GM23338 (cell line): ENCODE data around the gene HEXD. TPM values are rescaled to one million over a fixed set of nuclear protein-coding genes. Genes with fewer than 3 reads are reported as not detected.

Experiments used
- ATAC-seq: fragments of 200-7000 bp; cut with Tn5 transposase; 3 replicates; pipeline ENCODE4 v1.9.1; 2020
- DNase-seq: peaks from one replicate; pipeline ENCODE4 v3.0.0-alpha.2; 2015; ENCODE audit warnings: low spot score
- H2AFZ ChIP-seq: fragments of 200-600 bp; sonication (generic); 2 replicates; pipeline ENCODE4 v1.8.0; 2016; ENCODE audit warnings: antibody characterized with exemption, mild to moderate bottlenecking, moderate library complexity
- H3F3A ChIP-seq: fragments of 200-600 bp; sonication (generic); replicated peaks from 2 replicates; pipeline ENCODE4 v1.8.0; 2017; ENCODE audit warnings: antibody characterized with exemption, mixed run types, low read depth
- H3K27ac ChIP-seq: fragments of 200-600 bp; sonication (generic); 2 replicates; pipeline ENCODE4 v1.6.1; 2016; ENCODE audit warnings: low read depth
- H3K27me3 ChIP-seq: fragments of 200-600 bp; sonication (generic); 2 replicates; pipeline ENCODE4 v1.8.0; 2016; ENCODE audit warnings: mild to moderate bottlenecking, mixed run types, moderate library complexity; ENCODE audit not compliant: insufficient read depth
- H3K36me3 ChIP-seq: fragments of 200-600 bp; sonication (generic); 2 replicates; pipeline ENCODE4 v1.8.0; 2016; ENCODE audit warnings: mild to moderate bottlenecking; ENCODE audit not compliant: insufficient read depth
- H3K4me1 ChIP-seq: fragments of 200-600 bp; sonication (generic); 2 replicates; pipeline ENCODE4 v1.8.0; 2016; ENCODE audit warnings: mild to moderate bottlenecking, moderate library complexity; ENCODE audit not compliant: insufficient read depth
- H3K4me2 ChIP-seq: fragments of 200-600 bp; sonication (generic); 2 replicates; pipeline ENCODE4 v1.7.1; 2017; ENCODE audit warnings: mixed run types
- H3K4me3 ChIP-seq: fragments of 200-600 bp; sonication (generic); 2 replicates; pipeline ENCODE4 v1.6.1; 2016; ENCODE audit warnings: mixed run types
- H3K79me2 ChIP-seq: fragments of 200-600 bp; sonication (generic); replicated peaks from 2 replicates; pipeline ENCODE4 v1.8.0; 2017; ENCODE audit warnings: mild to moderate bottlenecking; ENCODE audit not compliant: insufficient read depth
- H3K9me2 ChIP-seq: fragments of 200-600 bp; sonication (generic); 2 replicates; pipeline ENCODE4 v1.8.0; 2017; ENCODE audit not compliant: insufficient read depth
- H4K20me1 ChIP-seq: fragments of 200-600 bp; sonication (generic); replicated peaks from 2 replicates; pipeline ENCODE4 v1.8.0; 2017; ENCODE audit warnings: mild to moderate bottlenecking; ENCODE audit not compliant: insufficient read depth
- H3K27ac Mint-ChIP-seq: 2 replicates; pipeline ENCODE4 v1.8.0; 2020; ENCODE audit warnings: inconsistent platforms, mild to moderate bottlenecking, moderate library complexity, mixed read lengths
- H3K27me3 Mint-ChIP-seq: 3 replicates; pipeline ENCODE4 v1.8.0; 2022; ENCODE audit warnings: low read depth, mild to moderate bottlenecking, moderate library complexity, mixed read lengths, inconsistent platforms; ENCODE audit not compliant: insufficient read depth, poor library complexity
- H3K36me3 Mint-ChIP-seq: 3 replicates; pipeline ENCODE4 v1.8.0; 2021; ENCODE audit warnings: low read depth, mild to moderate bottlenecking, inconsistent platforms, moderate library complexity, mixed read lengths
- H3K4me1 Mint-ChIP-seq: 3 replicates; pipeline ENCODE4 v1.8.0; 2020; ENCODE audit warnings: mild to moderate bottlenecking, inconsistent platforms, mixed read lengths
- H3K4me3 Mint-ChIP-seq: 3 replicates; pipeline ENCODE4 v1.8.0; 2021; ENCODE audit warnings: moderate library complexity, mild to moderate bottlenecking, inconsistent platforms, mixed read lengths
- H3K9me3 Mint-ChIP-seq: 3 replicates; pipeline ENCODE4 v1.8.0; 2020; ENCODE audit warnings: moderate library complexity, mild to moderate bottlenecking, inconsistent platforms, mixed read lengths
- CREB1 ChIP-seq: fragments of 250-450 bp; sonication (Bioruptor Pico); IDR thresholded peaks from 2 replicates; pipeline ENCODE4 v1.5.0; 2020; ENCODE audit warnings: low read depth, mild to moderate bottlenecking, moderate library complexity
- EZH2 ChIP-seq: fragments of 200-600 bp; sonication (generic); IDR thresholded peaks from one replicate; pipeline ENCODE4 v1.8.0; 2017; ENCODE audit warnings: antibody characterized with exemption, mild to moderate bottlenecking, low read depth; ENCODE audit not compliant: unreplicated experiment
- EZH2phosphoT487 ChIP-seq: fragments of 200-600 bp; sonication (generic); IDR thresholded peaks from one replicate; pipeline ENCODE4 v1.8.1; 2018; ENCODE audit warnings: antibody characterized with exemption; ENCODE audit not compliant: unreplicated experiment
- JUNB ChIP-seq: IDR thresholded peaks from one replicate; pipeline ENCODE4 v1.6.1; 2016; ENCODE audit warnings: antibody characterized with exemption; ENCODE audit not compliant: unreplicated experiment
- NANOG ChIP-seq: IDR thresholded peaks from 2 replicates; pipeline ENCODE4 v1.6.1; 2016; ENCODE audit warnings: antibody characterized with exemption, borderline replicate concordance
- ZNF114 ChIP-seq: fragments of 250-450 bp; sonication (Bioruptor Pico); IDR thresholded peaks from 2 replicates; pipeline ENCODE4 v1.5.0; 2020; ENCODE audit warnings: mild to moderate bottlenecking, moderate library complexity
- ZNF331 ChIP-seq: fragments of 250-450 bp; sonication (Bioruptor Pico); IDR thresholded peaks from 2 replicates; pipeline ENCODE4 v1.5.0; 2020; ENCODE audit warnings: low read depth, mild to moderate bottlenecking, moderate library complexity
- polyA plus RNA-seq: library from polyadenylated mRNA; unstranded; fragments of >200 nt; fragmentation: Nextera tagmentation; extraction: Ambion mirVana; gene quantifications from 2 replicates; pipeline ENCODE4 v1.2.1, GENCODE V29; 2016
- total RNA-seq: library from RNA; depleted of rRNA; stranded (reverse); fragments of >200 nt; shearing (Covaris generic); gene quantifications from 2 replicates; pipeline ENCODE4 v1.2.3, GENCODE V29; 2014
- TF ChIP-seq, protein P1 (sequence below): IDR thresholded peaks from one replicate; pipeline ENCODE4 v1.6.1; 2018; ENCODE audit warnings: antibody characterized with exemption; ENCODE audit not compliant: unreplicated experiment
- TF ChIP-seq, protein P2 (sequence below): fragments of 250-450 bp; sonication (Bioruptor Pico); IDR thresholded peaks from 2 replicates; pipeline ENCODE4 v1.5.0; 2020; ENCODE audit warnings: mild to moderate bottlenecking, moderate library complexity
- TF ChIP-seq, protein P3 (sequence below): IDR thresholded peaks from 2 replicates; pipeline ENCODE4 v1.6.1; 2016; ENCODE audit warnings: antibody characterized with exemption
- TF ChIP-seq, protein P4 (sequence below), 2 experiments: fragments of 200-600 bp in 1 of 2; sonication (generic) in 1 of 2; conservative IDR thresholded peaks; 2 replicates each; pipeline versions ENCODE4 v1.5.1 to v1.6.1; 2016 to 2017; ENCODE audit warnings: antibody characterized with exemption in 2 of 2, low read depth in 2 of 2, mild to moderate bottlenecking in 2 of 2, moderate library complexity in 1 of 2

Gene HEXD
- total and polyA plus RNA-seq, 2 experiments from 2014 or later: 11.9 to 31.1 TPM

DNA sequence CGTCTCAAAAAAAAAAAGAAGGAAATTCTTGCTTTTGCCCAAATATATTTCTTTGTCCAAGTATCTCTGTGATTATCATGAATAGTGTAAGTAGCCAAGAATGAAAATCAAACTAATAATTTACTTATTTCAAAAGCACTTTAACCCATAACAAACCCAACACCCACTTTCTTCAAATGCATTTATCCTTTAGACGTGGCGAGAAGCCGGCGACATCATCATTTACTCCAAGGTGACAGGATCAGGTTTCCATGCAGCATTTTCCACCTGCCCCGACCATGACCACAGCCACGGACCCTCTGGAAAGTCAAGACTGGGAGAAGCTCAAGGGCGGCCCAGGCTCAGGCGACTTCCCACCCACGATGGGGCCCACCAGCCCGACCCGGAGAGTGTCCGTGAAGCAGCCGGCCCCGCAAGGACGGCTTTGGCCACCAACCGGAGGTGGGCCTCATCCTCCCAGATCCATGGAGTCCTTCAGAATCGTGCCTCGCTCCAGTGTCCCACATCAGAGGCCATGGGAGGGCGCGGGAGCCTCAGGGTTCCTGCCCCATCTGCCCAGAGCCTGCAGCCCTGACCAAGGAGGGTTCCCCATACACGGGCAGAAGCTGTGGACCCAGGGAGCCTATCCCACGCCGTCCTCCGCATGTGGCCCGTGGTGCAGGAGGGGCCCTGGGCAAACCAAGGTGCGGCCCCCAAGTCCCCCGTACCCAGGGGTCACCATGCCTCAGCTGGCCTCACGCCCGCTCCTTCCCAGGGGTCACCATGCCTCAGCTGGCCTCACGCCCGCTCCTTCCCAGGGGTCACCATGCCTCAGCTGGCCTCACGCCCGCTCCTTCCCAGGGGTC lies 27.9 kb upstream of the HEXD start (continued):
- TF ChIP-seq, protein P1, sequence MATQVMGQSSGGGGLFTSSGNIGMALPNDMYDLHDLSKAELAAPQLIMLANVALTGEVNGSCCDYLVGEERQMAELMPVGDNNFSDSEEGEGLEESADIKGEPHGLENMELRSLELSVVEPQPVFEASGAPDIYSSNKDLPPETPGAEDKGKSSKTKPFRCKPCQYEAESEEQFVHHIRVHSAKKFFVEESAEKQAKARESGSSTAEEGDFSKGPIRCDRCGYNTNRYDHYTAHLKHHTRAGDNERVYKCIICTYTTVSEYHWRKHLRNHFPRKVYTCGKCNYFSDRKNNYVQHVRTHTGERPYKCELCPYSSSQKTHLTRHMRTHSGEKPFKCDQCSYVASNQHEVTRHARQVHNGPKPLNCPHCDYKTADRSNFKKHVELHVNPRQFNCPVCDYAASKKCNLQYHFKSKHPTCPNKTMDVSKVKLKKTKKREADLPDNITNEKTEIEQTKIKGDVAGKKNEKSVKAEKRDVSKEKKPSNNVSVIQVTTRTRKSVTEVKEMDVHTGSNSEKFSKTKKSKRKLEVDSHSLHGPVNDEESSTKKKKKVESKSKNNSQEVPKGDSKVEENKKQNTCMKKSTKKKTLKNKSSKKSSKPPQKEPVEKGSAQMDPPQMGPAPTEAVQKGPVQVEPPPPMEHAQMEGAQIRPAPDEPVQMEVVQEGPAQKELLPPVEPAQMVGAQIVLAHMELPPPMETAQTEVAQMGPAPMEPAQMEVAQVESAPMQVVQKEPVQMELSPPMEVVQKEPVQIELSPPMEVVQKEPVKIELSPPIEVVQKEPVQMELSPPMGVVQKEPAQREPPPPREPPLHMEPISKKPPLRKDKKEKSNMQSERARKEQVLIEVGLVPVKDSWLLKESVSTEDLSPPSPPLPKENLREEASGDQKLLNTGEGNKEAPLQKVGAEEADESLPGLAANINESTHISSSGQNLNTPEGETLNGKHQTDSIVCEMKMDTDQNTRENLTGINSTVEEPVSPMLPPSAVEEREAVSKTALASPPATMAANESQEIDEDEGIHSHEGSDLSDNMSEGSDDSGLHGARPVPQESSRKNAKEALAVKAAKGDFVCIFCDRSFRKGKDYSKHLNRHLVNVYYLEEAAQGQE: no peak
- no peak for TF ChIP-seq ZNF331

DNA sequence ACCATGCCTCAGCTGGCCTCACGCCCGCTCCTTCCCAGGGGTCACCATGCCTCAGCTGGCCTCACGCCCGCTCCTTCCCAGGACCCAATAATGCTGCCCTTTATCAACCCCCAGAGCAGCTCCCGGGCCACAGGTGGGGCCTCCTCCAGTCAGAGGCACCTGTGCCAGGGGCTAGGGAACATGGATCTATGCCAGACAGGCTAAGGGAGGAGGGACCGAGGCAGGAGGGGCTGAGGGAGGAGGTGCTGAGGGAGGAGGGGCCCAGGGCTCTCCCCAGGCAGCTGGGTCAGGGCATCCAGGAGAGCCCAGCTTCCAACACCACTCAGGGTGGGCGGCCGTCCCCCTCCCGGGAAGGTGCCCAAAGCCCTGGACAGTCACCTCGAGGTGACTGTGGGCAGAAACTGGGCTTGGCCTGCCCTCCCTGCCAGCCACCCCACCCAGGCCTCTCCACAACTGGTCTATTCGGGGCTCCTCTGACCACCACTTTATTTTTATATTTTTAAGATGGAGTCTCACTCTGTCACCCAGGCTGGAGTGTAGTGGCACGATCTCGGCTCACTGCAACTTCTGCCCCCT lies 27.2 kb upstream of the HEXD start:
- H3K4me3 Mint-ChIP-seq: no peak overlapping the region
- no peaks in the 10 kb centered on the region for H3K9me2 ChIP-seq
- H3K27ac Mint-ChIP-seq: no peak overlapping the region
- H3K9me3 Mint-ChIP-seq: no peaks in the 10 kb centered on the region
- no peaks in the 10 kb centered on the region for H3K79me2 ChIP-seq
- no peak overlapping the region for H3K27ac ChIP-seq
- H3K4me1 Mint-ChIP-seq: peaks cover 3% of the 10 kb centered on the region; the same call in 1 of the 3 replicates
- no peaks in the 10 kb centered on the region for H3K36me3 ChIP-seq
- no peaks in the 10 kb centered on the region; the same call in 2 of the 3 replicates for H3K36me3 Mint-ChIP-seq
- H3F3A ChIP-seq: no peaks in the 10 kb centered on the region
- H3K4me2 ChIP-seq: no peak overlapping the region
- H3K4me3 ChIP-seq: no peak overlapping the region
- no peak overlapping the region for H2AFZ ChIP-seq
- no peaks in the 10 kb centered on the region; the same call in 1 of the 2 replicates for H4K20me1 ChIP-seq
- no peaks in the 10 kb centered on the region for H3K27me3 ChIP-seq
- H3K27me3 Mint-ChIP-seq: peaks cover 14% of the 10 kb centered on the region
- TF ChIP-seq EZH2phosphoT487: no peak
- TF ChIP-seq EZH2: no peak
- no peak for TF ChIP-seq NANOG
- TF ChIP-seq, protein P2, sequence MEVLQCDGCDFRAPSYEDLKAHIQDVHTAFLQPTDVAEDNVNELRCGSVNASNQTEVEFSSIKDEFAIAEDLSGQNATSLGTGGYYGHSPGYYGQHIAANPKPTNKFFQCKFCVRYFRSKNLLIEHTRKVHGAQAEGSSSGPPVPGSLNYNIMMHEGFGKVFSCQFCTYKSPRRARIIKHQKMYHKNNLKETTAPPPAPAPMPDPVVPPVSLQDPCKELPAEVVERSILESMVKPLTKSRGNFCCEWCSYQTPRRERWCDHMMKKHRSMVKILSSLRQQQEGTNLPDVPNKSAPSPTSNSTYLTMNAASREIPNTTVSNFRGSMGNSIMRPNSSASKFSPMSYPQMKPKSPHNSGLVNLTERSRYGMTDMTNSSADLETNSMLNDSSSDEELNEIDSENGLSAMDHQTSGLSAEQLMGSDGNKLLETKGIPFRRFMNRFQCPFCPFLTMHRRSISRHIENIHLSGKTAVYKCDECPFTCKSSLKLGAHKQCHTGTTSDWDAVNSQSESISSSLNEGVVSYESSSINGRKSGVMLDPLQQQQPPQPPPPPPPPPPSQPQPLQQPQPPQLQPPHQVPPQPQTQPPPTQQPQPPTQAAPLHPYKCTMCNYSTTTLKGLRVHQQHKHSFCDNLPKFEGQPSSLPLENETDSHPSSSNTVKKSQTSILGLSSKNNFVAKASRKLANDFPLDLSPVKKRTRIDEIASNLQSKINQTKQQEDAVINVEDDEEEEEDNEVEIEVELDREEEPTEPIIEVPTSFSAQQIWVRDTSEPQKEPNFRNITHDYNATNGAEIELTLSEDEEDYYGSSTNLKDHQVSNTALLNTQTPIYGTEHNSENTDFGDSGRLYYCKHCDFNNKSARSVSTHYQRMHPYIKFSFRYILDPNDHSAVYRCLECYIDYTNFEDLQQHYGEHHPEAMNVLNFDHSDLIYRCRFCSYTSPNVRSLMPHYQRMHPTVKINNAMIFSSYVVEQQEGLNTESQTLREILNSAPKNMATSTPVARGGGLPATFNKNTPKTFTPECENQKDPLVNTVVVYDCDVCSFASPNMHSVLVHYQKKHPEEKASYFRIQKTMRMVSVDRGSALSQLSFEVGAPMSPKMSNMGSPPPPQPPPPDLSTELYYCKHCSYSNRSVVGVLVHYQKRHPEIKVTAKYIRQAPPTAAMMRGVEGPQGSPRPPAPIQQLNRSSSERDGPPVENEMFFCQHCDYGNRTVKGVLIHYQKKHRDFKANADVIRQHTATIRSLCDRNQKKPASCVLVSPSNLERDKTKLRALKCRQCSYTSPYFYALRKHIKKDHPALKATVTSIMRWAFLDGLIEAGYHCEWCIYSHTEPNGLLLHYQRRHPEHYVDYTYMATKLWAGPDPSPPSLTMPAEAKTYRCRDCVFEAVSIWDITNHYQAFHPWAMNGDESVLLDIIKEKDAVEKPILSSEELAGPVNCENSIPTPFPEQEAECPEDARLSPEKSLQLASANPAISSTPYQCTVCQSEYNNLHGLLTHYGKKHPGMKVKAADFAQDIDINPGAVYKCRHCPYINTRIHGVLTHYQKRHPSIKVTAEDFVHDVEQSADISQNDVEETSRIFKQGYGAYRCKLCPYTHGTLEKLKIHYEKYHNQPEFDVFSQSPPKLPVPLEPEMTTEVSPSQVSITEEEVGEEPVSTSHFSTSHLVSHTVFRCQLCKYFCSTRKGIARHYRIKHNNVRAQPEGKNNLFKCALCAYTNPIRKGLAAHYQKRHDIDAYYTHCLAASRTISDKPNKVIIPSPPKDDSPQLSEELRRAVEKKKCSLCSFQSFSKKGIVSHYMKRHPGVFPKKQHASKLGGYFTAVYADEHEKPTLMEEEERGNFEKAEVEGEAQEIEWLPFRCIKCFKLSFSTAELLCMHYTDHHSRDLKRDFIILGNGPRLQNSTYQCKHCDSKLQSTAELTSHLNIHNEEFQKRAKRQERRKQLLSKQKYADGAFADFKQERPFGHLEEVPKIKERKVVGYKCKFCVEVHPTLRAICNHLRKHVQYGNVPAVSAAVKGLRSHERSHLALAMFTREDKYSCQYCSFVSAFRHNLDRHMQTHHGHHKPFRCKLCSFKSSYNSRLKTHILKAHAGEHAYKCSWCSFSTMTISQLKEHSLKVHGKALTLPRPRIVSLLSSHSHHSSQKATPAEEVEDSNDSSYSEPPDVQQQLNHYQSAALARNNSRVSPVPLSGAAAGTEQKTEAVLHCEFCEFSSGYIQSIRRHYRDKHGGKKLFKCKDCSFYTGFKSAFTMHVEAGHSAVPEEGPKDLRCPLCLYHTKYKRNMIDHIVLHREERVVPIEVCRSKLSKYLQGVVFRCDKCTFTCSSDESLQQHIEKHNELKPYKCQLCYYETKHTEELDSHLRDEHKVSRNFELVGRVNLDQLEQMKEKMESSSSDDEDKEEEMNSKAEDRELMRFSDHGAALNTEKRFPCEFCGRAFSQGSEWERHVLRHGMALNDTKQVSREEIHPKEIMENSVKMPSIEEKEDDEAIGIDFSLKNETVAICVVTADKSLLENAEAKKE: no peak
- TF ChIP-seq, protein P3, sequence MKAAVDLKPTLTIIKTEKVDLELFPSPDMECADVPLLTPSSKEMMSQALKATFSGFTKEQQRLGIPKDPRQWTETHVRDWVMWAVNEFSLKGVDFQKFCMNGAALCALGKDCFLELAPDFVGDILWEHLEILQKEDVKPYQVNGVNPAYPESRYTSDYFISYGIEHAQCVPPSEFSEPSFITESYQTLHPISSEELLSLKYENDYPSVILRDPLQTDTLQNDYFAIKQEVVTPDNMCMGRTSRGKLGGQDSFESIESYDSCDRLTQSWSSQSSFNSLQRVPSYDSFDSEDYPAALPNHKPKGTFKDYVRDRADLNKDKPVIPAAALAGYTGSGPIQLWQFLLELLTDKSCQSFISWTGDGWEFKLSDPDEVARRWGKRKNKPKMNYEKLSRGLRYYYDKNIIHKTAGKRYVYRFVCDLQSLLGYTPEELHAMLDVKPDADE: no peak
- TF ChIP-seq CREB1 (CRISPR knock-in tag): no peak
- TF ChIP-seq, protein P4, sequence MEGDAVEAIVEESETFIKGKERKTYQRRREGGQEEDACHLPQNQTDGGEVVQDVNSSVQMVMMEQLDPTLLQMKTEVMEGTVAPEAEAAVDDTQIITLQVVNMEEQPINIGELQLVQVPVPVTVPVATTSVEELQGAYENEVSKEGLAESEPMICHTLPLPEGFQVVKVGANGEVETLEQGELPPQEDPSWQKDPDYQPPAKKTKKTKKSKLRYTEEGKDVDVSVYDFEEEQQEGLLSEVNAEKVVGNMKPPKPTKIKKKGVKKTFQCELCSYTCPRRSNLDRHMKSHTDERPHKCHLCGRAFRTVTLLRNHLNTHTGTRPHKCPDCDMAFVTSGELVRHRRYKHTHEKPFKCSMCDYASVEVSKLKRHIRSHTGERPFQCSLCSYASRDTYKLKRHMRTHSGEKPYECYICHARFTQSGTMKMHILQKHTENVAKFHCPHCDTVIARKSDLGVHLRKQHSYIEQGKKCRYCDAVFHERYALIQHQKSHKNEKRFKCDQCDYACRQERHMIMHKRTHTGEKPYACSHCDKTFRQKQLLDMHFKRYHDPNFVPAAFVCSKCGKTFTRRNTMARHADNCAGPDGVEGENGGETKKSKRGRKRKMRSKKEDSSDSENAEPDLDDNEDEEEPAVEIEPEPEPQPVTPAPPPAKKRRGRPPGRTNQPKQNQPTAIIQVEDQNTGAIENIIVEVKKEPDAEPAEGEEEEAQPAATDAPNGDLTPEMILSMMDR (conservative IDR thresholded peaks at IDR 0.05; ENCODE audit: low read depth in 2 of 2): no peak
- TF ChIP-seq ZNF114 (CRISPR knock-in tag): no peak
- no peak for TF ChIP-seq ZNF331
- TF ChIP-seq JUNB: no peak
- ATAC-seq (no peak), DNase-seq (no peak)
- H3K4me1 ChIP-seq: no peaks in the 10 kb centered on the region
